Upper lobe of left lung (tissue), 6 donors: ENCODE data around the gene MXRA8. TPM values are rescaled to one million over a fixed set of nuclear protein-coding genes. Genes with fewer than 3 reads are reported as not detected.

Source experiments
- ATAC-seq, 2 donors: fragments of 200-7000 bp; cut with Tn5 transposase; one replicate each; pipeline ENCODE4 v1.9.1; 2022; ENCODE audit warnings: mild to moderate bottlenecking in 2 of 2, moderate library complexity in 2 of 2; ENCODE audit not compliant: low FRiP score in 2 of 2
- DNase-seq, 2 donors: peaks; one replicate each; pipeline ENCODE4 v3.0.0-alpha.2; 2019 to 2020
- H3K27ac ChIP-seq, 4 donors: fragments of 200-600 bp; sonication (generic); one replicate each; pipeline ENCODE4 v1.5.1; 2016 to 2019
- H3K27me3 ChIP-seq, 4 donors: fragments of 200-600 bp; sonication (generic); one replicate each; pipeline ENCODE4 v1.5.1; 2017 to 2019
- H3K36me3 ChIP-seq, 4 donors: fragments of 200-600 bp; sonication (generic); one replicate each; pipeline ENCODE4 v1.5.1; 2016 to 2019
- H3K4me1 ChIP-seq, 4 donors: fragments of 200-600 bp; sonication (generic); one replicate each; pipeline ENCODE4 v1.5.1; 2018 to 2019
- H3K4me3 ChIP-seq, 4 donors: fragments of 200-600 bp; sonication (generic); one replicate each; pipeline ENCODE4 v1.5.1; 2017 to 2019; ENCODE audit warnings: mild to moderate bottlenecking in 2 of 4, moderate library complexity in 1 of 4
- H3K9me3 ChIP-seq, 4 donors: fragments of 200-600 bp; sonication (generic); one replicate each; pipeline ENCODE4 v1.5.1; 2018 to 2019
- EP300 ChIP-seq, 4 donors: sonication (generic); formaldehyde crosslinking; IDR thresholded peaks; one replicate each; pipeline ENCODE4 v1.5.1; 2017; ENCODE audit warnings: antibody characterized with exemption in 4 of 4, control low read depth in 2 of 4
- POLR2A ChIP-seq, 4 donors: fragments of 450-650 bp; IDR thresholded peaks; one replicate each; pipeline ENCODE4 v1.5.1; 2016 to 2017; ENCODE audit warnings: antibody characterized with exemption in 4 of 4, mild to moderate bottlenecking in 2 of 4
- POLR2AphosphoS5 ChIP-seq, 2 donors: sonication (generic); formaldehyde crosslinking; IDR thresholded peaks; one replicate each; pipeline ENCODE4 v1.5.1; 2017; ENCODE audit warnings: antibody characterized with exemption in 2 of 2
- WGBS, 2 donors: methylation state at CpG; one replicate each; pipeline ENCODE4 v1.1.5; 2017 to 2018; 5-methylcytosine and 5-hydroxymethylcytosine counted together
- total RNA-seq, 6 donors: library from RNA; depleted of rRNA in 4 of 6; stranded (reverse); fragments of >200 nt in 4 of 6; gene quantifications; one replicate each; pipeline versions ENCODE4 v1.1.0 to v1.2.1, GENCODE V29; 2016 to 2021
- TF ChIP-seq, protein P1 (sequence below), 6 experiments: fragments of 450-650 bp in 4 of 6; fragments of 200-600 bp in 2 of 6; sonication (generic) in 2 of 6; IDR thresholded peaks; one replicate each; pipeline ENCODE4 v1.5.1; 2016 to 2019; ENCODE audit warnings: antibody characterized with exemption in 6 of 6
- donor health status: DM: no; HTN: no; CAD: no; lungs with moderate emphysema.
- donor health status: DM: no; HTN: yes; CAD: no; lungs with severe emphysema.

Gene MXRA8
- total RNA-seq, 6 donors from 2014 or later: 23.9 to 137 (median 63.4) TPM

DNA sequence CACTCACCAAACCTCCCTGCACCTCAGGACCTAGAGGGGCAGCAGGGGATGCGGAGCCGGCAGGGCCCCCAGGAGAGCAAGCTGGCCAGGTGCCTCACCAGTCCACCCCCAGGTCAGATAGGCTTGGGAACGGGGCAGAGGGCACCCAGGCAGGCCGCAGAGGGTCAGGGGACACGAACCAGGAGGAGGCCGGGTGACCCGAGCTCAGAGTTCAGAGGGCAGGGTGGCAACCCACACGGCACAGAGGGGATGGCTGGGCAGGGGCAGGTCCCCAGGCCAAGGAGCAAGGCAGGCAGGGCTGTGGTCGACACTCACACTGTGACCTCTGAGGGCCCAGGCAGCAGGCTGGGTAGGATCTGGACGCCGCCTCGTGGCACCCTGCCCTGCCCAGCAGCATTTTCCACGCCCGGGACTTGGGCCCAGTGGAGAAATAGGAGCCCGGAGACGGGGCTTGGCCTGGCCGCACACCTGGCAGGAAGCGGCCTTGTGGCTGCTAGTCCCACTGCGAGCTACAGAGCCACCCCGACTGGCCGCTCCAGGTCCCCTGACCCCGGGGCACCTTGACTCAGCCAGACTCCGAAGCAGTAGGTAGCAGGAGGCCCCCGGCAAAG, 14.4 kb downstream of the MXRA8 start:
- Histone ChIP-seq H3K4me1 (peaks cover 33 to 53% (median 45%) of the 10 kb centered on the region in 4 donors), H3K4me3 (no peak overlapping the region), H3K27me3 (no peaks in the 10 kb centered on the region), H3K9me3 (no peaks in the 10 kb centered on the region), H3K27ac (peak overlapping the region in 1 of 4 donors; percentile 49), H3K36me3 (peaks cover 3 to 31% (median 21%) of the 10 kb centered on the region in 4 donors)
- WGBS, 2 donors: 88 to 93% methylated on average over 18 to 24 of the region's 24 CpGs
- no peak for ATAC-seq
- peak in 1 of 2 donors; percentile 78 for DNase-seq
- no peak for TF ChIP-seq POLR2AphosphoS5 (IDR thresholded peaks at IDR 0.05)
- TF ChIP-seq, protein P1, sequence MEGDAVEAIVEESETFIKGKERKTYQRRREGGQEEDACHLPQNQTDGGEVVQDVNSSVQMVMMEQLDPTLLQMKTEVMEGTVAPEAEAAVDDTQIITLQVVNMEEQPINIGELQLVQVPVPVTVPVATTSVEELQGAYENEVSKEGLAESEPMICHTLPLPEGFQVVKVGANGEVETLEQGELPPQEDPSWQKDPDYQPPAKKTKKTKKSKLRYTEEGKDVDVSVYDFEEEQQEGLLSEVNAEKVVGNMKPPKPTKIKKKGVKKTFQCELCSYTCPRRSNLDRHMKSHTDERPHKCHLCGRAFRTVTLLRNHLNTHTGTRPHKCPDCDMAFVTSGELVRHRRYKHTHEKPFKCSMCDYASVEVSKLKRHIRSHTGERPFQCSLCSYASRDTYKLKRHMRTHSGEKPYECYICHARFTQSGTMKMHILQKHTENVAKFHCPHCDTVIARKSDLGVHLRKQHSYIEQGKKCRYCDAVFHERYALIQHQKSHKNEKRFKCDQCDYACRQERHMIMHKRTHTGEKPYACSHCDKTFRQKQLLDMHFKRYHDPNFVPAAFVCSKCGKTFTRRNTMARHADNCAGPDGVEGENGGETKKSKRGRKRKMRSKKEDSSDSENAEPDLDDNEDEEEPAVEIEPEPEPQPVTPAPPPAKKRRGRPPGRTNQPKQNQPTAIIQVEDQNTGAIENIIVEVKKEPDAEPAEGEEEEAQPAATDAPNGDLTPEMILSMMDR (IDR thresholded peaks at IDR 0.05): no peak
- TF ChIP-seq POLR2A (IDR thresholded peaks at IDR 0.05): no peak
- TF ChIP-seq EP300 (IDR thresholded peaks at IDR 0.05): no peak

DNA sequence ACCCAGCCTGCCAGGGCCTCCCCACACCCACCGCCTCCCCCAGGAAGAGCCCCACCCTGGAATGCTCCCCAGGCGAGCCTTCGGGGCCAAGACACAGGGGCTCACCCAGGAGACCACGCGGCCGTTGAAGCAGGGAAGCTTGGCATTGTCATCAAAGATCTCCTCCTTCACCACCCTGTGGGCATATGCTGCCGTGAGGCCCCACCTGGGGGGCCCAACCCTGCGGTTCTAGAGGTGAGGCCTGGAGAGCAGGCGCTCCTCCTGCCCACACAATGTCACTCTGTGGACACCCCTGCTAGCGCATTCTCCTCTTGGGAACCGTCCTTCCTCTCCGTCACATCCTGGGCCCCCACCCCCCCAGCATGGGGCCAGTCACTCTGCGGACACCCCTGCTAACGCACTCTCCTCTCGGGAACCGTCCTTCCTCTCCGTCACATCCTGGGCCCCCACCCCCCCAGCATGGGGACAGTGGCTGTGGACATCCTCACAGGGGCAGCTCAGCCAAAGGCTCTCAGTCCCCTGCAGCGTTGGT, 15.7 kb downstream of the MXRA8 start:
- peaks cover 27 to 43% (median 36%) of the 10 kb centered on the region in 4 donors for H3K4me1 ChIP-seq
- peaks cover 3 to 44% (median 33%) of the 10 kb centered on the region in 4 donors for H3K36me3 ChIP-seq
- no peak overlapping the region for H3K27ac ChIP-seq
- WGBS, 2 donors: 83 to 88% methylated on average over 14 to 18 of the region's 18 CpGs
- TF ChIP-seq EP300 (IDR thresholded peaks at IDR 0.05) (no peak), POLR2AphosphoS5 (IDR thresholded peaks at IDR 0.05) (no peak), POLR2A (IDR thresholded peaks at IDR 0.05) (no peak)
- TF ChIP-seq, protein P1 (IDR thresholded peaks at IDR 0.05): no peak
- ATAC-seq: no peak
- DNase-seq: peak in 1 of 2 donors; percentile 73
- no peaks in the 10 kb centered on the region for H3K9me3 ChIP-seq
- no peak overlapping the region for H3K4me3 ChIP-seq
- no peaks in the 10 kb centered on the region for H3K27me3 ChIP-seq

DNA sequence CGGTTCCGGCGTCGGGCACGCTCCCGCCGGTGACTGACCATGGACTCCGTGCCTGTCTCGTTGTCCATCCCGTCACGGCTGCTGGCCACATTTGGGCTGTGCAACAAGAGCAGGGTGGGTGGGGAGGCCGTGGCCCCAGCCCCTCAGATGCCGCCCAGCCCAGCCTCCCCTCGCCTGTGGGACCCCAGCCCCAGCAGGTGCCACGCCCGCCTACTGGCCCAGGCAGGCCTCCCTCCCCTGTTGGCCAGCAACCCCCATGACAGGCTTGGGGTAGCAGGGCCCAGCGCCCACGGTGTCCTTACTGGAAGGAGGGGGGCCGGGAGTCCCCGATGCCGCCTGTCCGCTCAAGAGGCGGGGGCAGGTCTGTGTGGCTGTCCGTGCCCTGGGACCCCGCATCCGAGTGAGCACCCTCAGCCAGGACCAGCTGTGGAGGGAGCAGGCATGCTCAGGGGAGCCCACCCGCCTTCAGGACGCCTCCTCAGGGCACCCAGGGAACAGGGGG, 16.2 kb downstream of the MXRA8 start:
- no peak for ATAC-seq
- H3K27ac ChIP-seq: no peak overlapping the region
- H3K4me1 ChIP-seq: peaks cover 21 to 38% (median 31%) of the 10 kb centered on the region in 4 donors
- no peak overlapping the region for H3K4me3 ChIP-seq
- no peaks in the 10 kb centered on the region for H3K27me3 ChIP-seq
- H3K9me3 ChIP-seq: no peaks in the 10 kb centered on the region
- WGBS, 2 donors: 94% methylated on average over 10 to 25 of the region's 28 CpGs
- TF ChIP-seq, protein P1 (IDR thresholded peaks at IDR 0.05): no peak
- TF ChIP-seq POLR2A (IDR thresholded peaks at IDR 0.05): no peak
- peaks cover 3 to 49% (median 36%) of the 10 kb centered on the region in 4 donors for H3K36me3 ChIP-seq
- DNase-seq: peak in 1 of 2 donors; percentile 83

DNA sequence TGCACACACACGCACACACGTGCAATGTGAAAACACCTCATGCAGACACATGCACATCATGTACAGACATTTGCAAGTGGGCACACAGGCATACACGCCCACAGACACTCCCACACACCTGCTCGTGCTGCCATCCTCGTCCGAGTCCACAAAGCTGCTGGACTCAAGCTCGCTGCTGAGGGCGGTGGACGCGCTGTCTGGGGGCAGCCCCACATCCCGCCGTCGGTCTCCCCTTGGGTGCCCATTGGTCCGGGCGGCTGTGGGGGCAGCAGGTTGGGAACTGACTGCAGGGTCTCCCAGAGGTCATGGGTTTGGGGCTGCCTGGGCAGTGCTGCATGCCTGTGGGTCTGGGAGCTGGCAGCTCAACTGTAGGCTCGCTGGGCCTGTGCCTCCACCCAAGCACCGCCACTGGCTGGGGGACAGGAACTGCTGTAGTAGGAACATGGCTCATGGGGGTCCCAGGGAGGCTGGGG, 16.8 kb downstream of the MXRA8 start:
- no peak overlapping the region for H3K27ac ChIP-seq
- TF ChIP-seq, protein P1 (IDR thresholded peaks at IDR 0.05): no peak
- TF ChIP-seq EP300 (IDR thresholded peaks at IDR 0.05): no peak
- no peaks in the 10 kb centered on the region for H3K27me3 ChIP-seq
- DNase-seq (peak in 1 of 2 donors; percentile 72), ATAC-seq (no peak)
- peaks cover 16 to 33% (median 25%) of the 10 kb centered on the region in 4 donors for H3K4me1 ChIP-seq
- no peak overlapping the region for H3K4me3 ChIP-seq
- 91 to 95% methylated on average over 17 of the region's 17 CpGs for WGBS, 2 donors
- no peaks in the 10 kb centered on the region for H3K9me3 ChIP-seq
- H3K36me3 ChIP-seq: peaks cover 3 to 54% (median 39%) of the 10 kb centered on the region in 4 donors
